Hepatocyte (in vitro differentiated cells): ENCODE results near the gene SFXN5. TPM values are rescaled to one million over a fixed set of nuclear protein-coding genes. Genes with fewer than 3 reads are reported as not detected.

Experiments used
- DNase-seq: peaks from one replicate; pipeline ENCODE4 v3.0.0-alpha.2; 2016; ENCODE audit warnings: low spot score
- H2AFZ ChIP-seq: fragments of 200-600 bp; sonication (generic); 2 replicates; pipeline ENCODE4 v1.6.0; 2016; ENCODE audit warnings: antibody characterized with exemption, mild to moderate bottlenecking
- H3K27ac ChIP-seq: fragments of 200-600 bp; sonication (generic); 2 replicates; pipeline ENCODE4 v1.5.1; 2016; ENCODE audit warnings: mild to moderate bottlenecking
- H3K27me3 ChIP-seq: fragments of 200-600 bp; sonication (generic); 2 replicates; pipeline ENCODE4 v1.6.1; 2016
- H3K36me3 ChIP-seq: fragments of 200-600 bp; sonication (generic); replicated peaks from 2 replicates; pipeline ENCODE4 v1.5.1; 2016; ENCODE audit warnings: low read depth; ENCODE audit not compliant: insufficient read depth
- H3K4me1 ChIP-seq: fragments of 200-600 bp; sonication (generic); 2 replicates; pipeline ENCODE4 v1.5.1; 2016; ENCODE audit warnings: mild to moderate bottlenecking, moderate library complexity; ENCODE audit not compliant: insufficient read depth
- H3K4me2 ChIP-seq: fragments of 200-600 bp; sonication (generic); 2 replicates; pipeline ENCODE4 v1.6.0; 2016
- H3K4me3 ChIP-seq: fragments of 200-600 bp; sonication (generic); 2 replicates; pipeline ENCODE4 v1.5.1; 2016; ENCODE audit warnings: mild to moderate bottlenecking
- H3K79me2 ChIP-seq: fragments of 200-600 bp; sonication (generic); 2 replicates; pipeline ENCODE4 v1.6.0; 2017; ENCODE audit warnings: mild to moderate bottlenecking
- H3K9me2 ChIP-seq: fragments of 200-600 bp; sonication (generic); replicated peaks from 2 replicates; pipeline ENCODE4 v1.6.0; 2017; ENCODE audit warnings: mild to moderate bottlenecking; ENCODE audit not compliant: insufficient read depth
- H3K9me3 ChIP-seq: fragments of 200-600 bp; sonication (generic); 2 replicates; pipeline ENCODE4 v1.5.1; 2016; ENCODE audit warnings: low read depth, mild to moderate bottlenecking
- H4K20me1 ChIP-seq: fragments of 200-600 bp; sonication (generic); 2 replicates; pipeline ENCODE4 v1.6.0; 2016; ENCODE audit warnings: mild to moderate bottlenecking; ENCODE audit not compliant: insufficient read depth, poor library complexity, severe bottlenecking
- EZH2 ChIP-seq: fragments of 200-600 bp; sonication (generic); IDR thresholded peaks from 2 replicates; pipeline ENCODE4 v1.6.1; 2016; ENCODE audit warnings: antibody characterized with exemption, mild to moderate bottlenecking, borderline replicate concordance
- EZH2phosphoT487 ChIP-seq: fragments of 200-600 bp; sonication (generic); IDR thresholded peaks from one replicate; pipeline ENCODE4 v1.6.1; 2018; ENCODE audit warnings: antibody characterized with exemption, mild to moderate bottlenecking, low read depth, moderate library complexity; ENCODE audit not compliant: unreplicated experiment, severe bottlenecking
- WGBS: methylation state at CpG from one replicate; pipeline ENCODE4 v1.1.6; 2016; ENCODE audit warnings: low lambda C conversion rate; ENCODE audit errors: missing lambda C conversion rate; 5-methylcytosine and 5-hydroxymethylcytosine counted together
- polyA plus RNA-seq: library from polyadenylated mRNA; unstranded; fragments of >200 nt; fragmentation: Nextera tagmentation; extraction: Ambion mirVana; gene quantifications from 2 replicates; pipeline ENCODE4 v1.2.1, GENCODE V29; 2016
- total RNA-seq: library from RNA; depleted of rRNA; stranded (reverse); fragments of >200 nt; gene quantifications from 2 replicates; pipeline ENCODE4 v1.2.3, GENCODE V29; 2014
- TF ChIP-seq, protein P1 (sequence below): fragments of 200-600 bp; sonication (generic); IDR thresholded peaks from 2 replicates; pipeline ENCODE4 v1.5.1; 2016; ENCODE audit warnings: antibody characterized with exemption, mild to moderate bottlenecking; ENCODE audit not compliant: poor library complexity

Gene SFXN5
- total and polyA plus RNA-seq, 2 experiments from 2014 or later: 25.8 to 34.6 TPM

DNA sequence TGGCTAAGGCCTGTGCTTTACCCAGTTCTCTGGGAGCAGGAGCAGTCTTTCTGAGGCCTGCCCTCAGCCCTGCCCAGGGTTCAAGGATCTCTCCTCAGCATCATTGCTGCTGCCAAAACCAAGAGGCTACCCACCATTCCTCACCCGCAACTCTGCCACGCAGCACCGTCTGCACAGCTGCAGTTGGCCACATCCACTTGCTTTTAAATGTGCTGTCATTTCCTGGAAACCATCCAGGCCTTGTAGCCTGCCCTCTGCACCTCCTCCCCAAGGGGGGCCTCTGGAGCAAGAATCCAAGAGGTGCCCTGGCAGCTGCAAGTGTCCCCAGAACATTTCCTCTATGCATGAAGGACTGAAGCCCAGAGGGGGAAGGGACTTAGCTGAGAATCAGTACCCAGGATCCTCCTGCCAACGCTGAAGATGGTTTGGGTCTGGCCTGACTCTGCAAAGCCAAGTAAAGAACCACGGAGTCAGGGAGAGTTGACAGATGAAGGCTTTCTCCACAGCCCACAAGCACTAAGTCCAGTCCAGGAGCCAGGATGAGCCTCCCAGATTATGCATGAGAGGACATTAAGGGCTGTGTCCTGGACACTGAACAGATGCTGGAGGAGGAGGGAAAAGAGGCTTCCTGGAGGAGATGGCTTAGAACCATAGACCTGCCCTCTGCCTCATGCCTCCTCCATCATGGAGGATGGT is 139.3 kb downstream of the SFXN5 start:
- no peaks in the 10 kb centered on the region for H3K79me2 ChIP-seq
- H3K9me3 ChIP-seq: no peaks in the 10 kb centered on the region
- no peak overlapping the region for H3K4me3 ChIP-seq
- H3K27ac ChIP-seq: no peak overlapping the region
- WGBS: 59% methylated on average over 5 of the region's 5 CpGs
- no peaks in the 10 kb centered on the region for H4K20me1 ChIP-seq
- H3K4me2 ChIP-seq: no peak overlapping the region
- TF ChIP-seq EZH2 (no peak), EZH2phosphoT487 (no peak)
- TF ChIP-seq, protein P1, sequence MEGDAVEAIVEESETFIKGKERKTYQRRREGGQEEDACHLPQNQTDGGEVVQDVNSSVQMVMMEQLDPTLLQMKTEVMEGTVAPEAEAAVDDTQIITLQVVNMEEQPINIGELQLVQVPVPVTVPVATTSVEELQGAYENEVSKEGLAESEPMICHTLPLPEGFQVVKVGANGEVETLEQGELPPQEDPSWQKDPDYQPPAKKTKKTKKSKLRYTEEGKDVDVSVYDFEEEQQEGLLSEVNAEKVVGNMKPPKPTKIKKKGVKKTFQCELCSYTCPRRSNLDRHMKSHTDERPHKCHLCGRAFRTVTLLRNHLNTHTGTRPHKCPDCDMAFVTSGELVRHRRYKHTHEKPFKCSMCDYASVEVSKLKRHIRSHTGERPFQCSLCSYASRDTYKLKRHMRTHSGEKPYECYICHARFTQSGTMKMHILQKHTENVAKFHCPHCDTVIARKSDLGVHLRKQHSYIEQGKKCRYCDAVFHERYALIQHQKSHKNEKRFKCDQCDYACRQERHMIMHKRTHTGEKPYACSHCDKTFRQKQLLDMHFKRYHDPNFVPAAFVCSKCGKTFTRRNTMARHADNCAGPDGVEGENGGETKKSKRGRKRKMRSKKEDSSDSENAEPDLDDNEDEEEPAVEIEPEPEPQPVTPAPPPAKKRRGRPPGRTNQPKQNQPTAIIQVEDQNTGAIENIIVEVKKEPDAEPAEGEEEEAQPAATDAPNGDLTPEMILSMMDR: no peak
- H3K36me3 ChIP-seq: no peaks in the 10 kb centered on the region
- H3K27me3 ChIP-seq: peaks cover 41% of the 10 kb centered on the region
- no peak overlapping the region for H2AFZ ChIP-seq
- no peaks in the 10 kb centered on the region for H3K4me1 ChIP-seq
- no peak for DNase-seq
- H3K9me2 ChIP-seq: no peaks in the 10 kb centered on the region

DNA sequence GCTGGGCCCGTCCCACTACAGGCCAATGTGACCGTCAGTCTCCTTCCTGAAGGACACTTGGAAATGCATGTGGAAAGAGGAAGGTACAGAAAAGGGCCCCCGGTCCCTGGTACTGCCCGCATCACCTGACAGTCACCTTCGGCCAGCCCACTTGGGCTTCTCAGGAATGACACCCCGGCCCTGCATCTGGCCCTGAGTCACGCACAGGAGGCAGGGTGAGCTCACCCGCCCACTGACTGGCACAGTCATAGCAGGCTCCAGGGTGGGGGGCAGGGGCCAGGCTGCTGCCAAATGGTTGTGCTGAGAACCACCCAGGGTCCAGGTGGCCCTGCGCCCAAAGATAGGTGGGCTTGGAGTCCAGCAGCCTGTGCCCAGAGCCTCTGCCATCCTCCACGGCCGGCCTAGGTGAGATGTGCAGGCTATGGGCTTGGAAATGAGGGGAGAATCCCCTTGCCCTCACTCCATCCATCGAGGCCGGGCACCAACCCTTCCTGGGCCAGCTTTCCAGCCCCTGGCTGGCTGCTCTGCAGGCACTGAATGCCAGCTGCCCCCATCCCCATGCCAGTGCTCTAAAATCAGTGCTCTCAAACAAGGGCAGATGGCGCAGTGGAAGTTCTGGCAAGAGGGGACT is 140.1 kb downstream of the SFXN5 start:
- Histone ChIP-seq H4K20me1 (no peaks in the 10 kb centered on the region), H3K9me2 (no peaks in the 10 kb centered on the region), H3K36me3 (no peaks in the 10 kb centered on the region), H3K79me2 (no peaks in the 10 kb centered on the region), H3K27me3 (peaks cover 49% of the 10 kb centered on the region), H3K4me2 (no peak overlapping the region), H3K4me3 (no peak overlapping the region), H3K27ac (no peak overlapping the region), H3K9me3 (no peaks in the 10 kb centered on the region), H2AFZ (no peak overlapping the region), H3K4me1 (no peaks in the 10 kb centered on the region)
- WGBS: 91% methylated on average over 14 of the region's 14 CpGs
- TF ChIP-seq, protein P1: no peak
- TF ChIP-seq EZH2 (no peak), EZH2phosphoT487 (no peak)
- no peak for DNase-seq

DNA sequence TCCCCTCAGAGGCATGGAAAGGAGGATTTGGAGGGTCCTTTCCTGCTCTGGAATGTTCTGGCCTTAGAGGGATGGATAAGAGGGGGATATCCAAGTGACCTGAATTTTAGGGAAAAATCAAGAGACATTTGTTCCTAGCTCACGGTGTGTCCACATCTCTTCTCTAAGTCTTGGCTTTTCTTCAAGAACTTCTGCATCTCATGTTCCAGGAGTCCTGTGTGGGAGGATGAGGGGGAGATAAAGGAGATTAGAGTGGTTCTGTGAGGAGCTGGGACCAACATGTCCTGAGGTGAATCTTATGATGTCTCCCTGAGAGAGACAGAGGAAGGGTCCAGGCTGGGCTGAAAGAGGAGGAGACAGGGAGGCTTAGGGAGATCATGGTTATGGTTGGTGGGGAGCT is 142.5 kb downstream of the SFXN5 start:
- Histone ChIP-seq H3K4me3 (no peak overlapping the region), H3K9me2 (no peaks in the 10 kb centered on the region), H2AFZ (no peak overlapping the region), H4K20me1 (no peaks in the 10 kb centered on the region), H3K27me3 (peaks cover 73% of the 10 kb centered on the region), H3K79me2 (no peaks in the 10 kb centered on the region), H3K4me1 (peaks cover 5% of the 10 kb centered on the region), H3K36me3 (no peaks in the 10 kb centered on the region), H3K9me3 (no peaks in the 10 kb centered on the region), H3K4me2 (no peak overlapping the region), H3K27ac (no peak overlapping the region)
- DNase-seq: no peak
- TF ChIP-seq, protein P1: no peak
- TF ChIP-seq EZH2phosphoT487: no peak
- TF ChIP-seq EZH2: no peak
- 100% methylated on average over 1 of the region's 1 CpG for WGBS
